Breast epithelium (tissue), 3 donors: ENCODE measurements around the gene HAGH.

ENCODE experiments used
- POLR2A ChIP-seq: fragments of 450-650 bp; IDR thresholded peaks from one replicate; pipeline ENCODE4 v1.6.1; 2016; ENCODE audit warnings: antibody characterized with exemption, mild to moderate bottlenecking, moderate library complexity
- TF ChIP-seq, protein P1 (sequence below), 3 donors: fragments of 450-650 bp; IDR thresholded peaks; one replicate each; pipeline ENCODE4 v1.5.1; 2016 to 2017; ENCODE audit warnings: antibody characterized with exemption in 3 of 3, mild to moderate bottlenecking in 3 of 3, moderate library complexity in 3 of 3

DNA sequence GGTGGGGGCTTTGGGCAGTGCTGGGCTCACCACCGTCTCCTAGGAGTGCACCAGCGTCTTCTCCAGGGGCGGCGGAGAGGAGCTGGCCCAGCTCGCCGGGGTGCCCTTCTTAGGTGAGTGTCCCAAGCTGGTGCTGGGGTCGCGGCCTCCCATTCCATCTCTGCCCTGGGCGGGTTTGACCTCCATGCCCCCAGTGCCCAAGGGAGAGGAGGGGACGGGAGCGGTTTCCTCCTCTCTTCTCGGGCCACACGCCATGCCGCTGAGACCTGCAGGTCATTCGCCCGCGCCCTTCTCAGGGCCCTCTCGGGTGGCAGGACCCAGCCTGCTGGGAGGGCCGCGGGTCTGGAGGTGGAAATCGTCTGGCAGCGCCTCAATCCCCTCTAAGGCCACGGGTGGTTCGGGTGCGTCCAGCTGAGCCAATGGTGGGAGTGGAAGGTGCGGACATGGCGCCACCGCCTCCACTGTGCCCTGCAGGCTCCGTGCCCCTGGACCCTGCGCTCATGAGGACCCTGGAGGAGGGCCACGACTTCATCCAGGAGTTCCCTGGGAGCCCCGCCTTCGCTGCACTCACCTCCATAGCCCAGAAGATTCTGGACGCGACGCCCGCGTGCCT, 38.4 kb downstream of the HAGH start:
- TF ChIP-seq, protein P1, sequence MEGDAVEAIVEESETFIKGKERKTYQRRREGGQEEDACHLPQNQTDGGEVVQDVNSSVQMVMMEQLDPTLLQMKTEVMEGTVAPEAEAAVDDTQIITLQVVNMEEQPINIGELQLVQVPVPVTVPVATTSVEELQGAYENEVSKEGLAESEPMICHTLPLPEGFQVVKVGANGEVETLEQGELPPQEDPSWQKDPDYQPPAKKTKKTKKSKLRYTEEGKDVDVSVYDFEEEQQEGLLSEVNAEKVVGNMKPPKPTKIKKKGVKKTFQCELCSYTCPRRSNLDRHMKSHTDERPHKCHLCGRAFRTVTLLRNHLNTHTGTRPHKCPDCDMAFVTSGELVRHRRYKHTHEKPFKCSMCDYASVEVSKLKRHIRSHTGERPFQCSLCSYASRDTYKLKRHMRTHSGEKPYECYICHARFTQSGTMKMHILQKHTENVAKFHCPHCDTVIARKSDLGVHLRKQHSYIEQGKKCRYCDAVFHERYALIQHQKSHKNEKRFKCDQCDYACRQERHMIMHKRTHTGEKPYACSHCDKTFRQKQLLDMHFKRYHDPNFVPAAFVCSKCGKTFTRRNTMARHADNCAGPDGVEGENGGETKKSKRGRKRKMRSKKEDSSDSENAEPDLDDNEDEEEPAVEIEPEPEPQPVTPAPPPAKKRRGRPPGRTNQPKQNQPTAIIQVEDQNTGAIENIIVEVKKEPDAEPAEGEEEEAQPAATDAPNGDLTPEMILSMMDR (IDR thresholded peaks at IDR 0.05): no peak
- no peak for TF ChIP-seq POLR2A
